Neural cell (in vitro differentiated cells): Measurements from ENCODE around the gene RPL7A. TPM values are rescaled to one million over a fixed set of nuclear protein-coding genes. Genes with fewer than 3 reads are reported as not detected.

Experiments
- H2AFZ ChIP-seq: fragments of 200-600, 300-800 bp; sonication (generic), shearing (Covaris generic); 2 replicates; pipeline ENCODE4 v1.6.0; 2014; ENCODE audit warnings: low read depth, mild to moderate bottlenecking, antibody characterized with exemption, low read length, moderate library complexity
- H3F3A ChIP-seq: fragments of 200-600 bp; shearing (Covaris generic); 2 replicates; pipeline ENCODE4 v1.6.1; 2016; ENCODE audit warnings: mild to moderate bottlenecking, moderate library complexity, mixed read lengths, antibody characterized with exemption, low read length; ENCODE audit not compliant: insufficient read depth, poor library complexity, severe bottlenecking
- H3K27ac ChIP-seq: fragments of 200-600, 300-800 bp; sonication (generic), shearing (Covaris generic); 2 replicates; pipeline ENCODE4 v1.5.1; 2014; ENCODE audit warnings: mild to moderate bottlenecking, low read length, moderate library complexity
- H3K27me3 ChIP-seq: fragments of 300-800, 200-600 bp; sonication (generic), shearing (Covaris generic); 2 replicates; pipeline ENCODE4 v1.6.0; 2014; ENCODE audit warnings: mild to moderate bottlenecking, low read depth, low read length, moderate library complexity; ENCODE audit not compliant: insufficient read depth
- H3K36me3 ChIP-seq: fragments of 300-800, 200-600 bp; sonication (generic), shearing (Covaris generic); 2 replicates; pipeline ENCODE4 v1.5.1; 2014; ENCODE audit warnings: mild to moderate bottlenecking, antibody characterized with exemption, low read length, moderate library complexity; ENCODE audit not compliant: insufficient read depth
- H3K4me2 ChIP-seq: fragments of 300-800, 200-600 bp; sonication (generic), shearing (Covaris generic); 2 replicates; pipeline ENCODE4 v1.6.0; 2014; ENCODE audit warnings: mild to moderate bottlenecking, low read length
- H3K4me3 ChIP-seq: fragments of 300-800, 200-600 bp; sonication (generic), shearing (Covaris generic); 2 replicates; pipeline ENCODE4 v1.5.1; 2014; ENCODE audit warnings: mild to moderate bottlenecking, low read length, moderate library complexity
- H3K79me2 ChIP-seq: fragments of 200-600 bp; shearing (Covaris generic); replicated peaks from 2 replicates; pipeline ENCODE4 v1.6.0; 2014; ENCODE audit warnings: mild to moderate bottlenecking, low read length, moderate library complexity; ENCODE audit not compliant: insufficient read depth
- H3K9ac ChIP-seq: fragments of 300-800, 200-600 bp; sonication (generic), shearing (Covaris generic); 2 replicates; pipeline ENCODE4 v1.6.1; 2016; ENCODE audit warnings: mild to moderate bottlenecking, low read length, mixed read lengths
- H3K9me2 ChIP-seq: fragments of 200-600 bp; shearing (Covaris generic); 2 replicates; pipeline ENCODE4 v1.6.1; 2016; ENCODE audit warnings: mild to moderate bottlenecking, low read length, mixed read lengths; ENCODE audit not compliant: insufficient read depth
- H3K9me3 ChIP-seq: fragments of 200-600, 300-800 bp; sonication (generic), shearing (Covaris generic); 2 replicates; pipeline ENCODE4 v1.6.1; 2016; ENCODE audit warnings: mild to moderate bottlenecking, mixed run types, low read length, moderate library complexity, mixed read lengths
- H4K20me1 ChIP-seq: fragments of 200-600 bp; shearing (Covaris generic); 2 replicates; pipeline ENCODE4 v1.6.1; 2016; ENCODE audit warnings: mild to moderate bottlenecking, mixed run types; ENCODE audit not compliant: insufficient read depth
- CTCF ChIP-seq: fragments of 450-650 bp; IDR thresholded peaks from 2 replicates; pipeline ENCODE4 v1.5.1; 2014; ENCODE audit warnings: antibody characterized with exemption, mild to moderate bottlenecking, moderate library complexity; ENCODE audit not compliant: poor library complexity, severe bottlenecking
- EP300 ChIP-seq: fragments of 450-650 bp; conservative IDR thresholded peaks from 2 replicates; pipeline ENCODE4 v1.6.1; 2014; ENCODE audit warnings: antibody characterized with exemption, mild to moderate bottlenecking, moderate library complexity; ENCODE audit not compliant: poor library complexity, severe bottlenecking
- EZH2 ChIP-seq: fragments of 200-600, 300-800 bp; shearing (Covaris generic), sonication (generic); IDR thresholded peaks from 2 replicates; pipeline ENCODE4 v1.6.1; 2014; ENCODE audit warnings: antibody characterized with exemption, low read length, borderline replicate concordance, mild to moderate bottlenecking; ENCODE audit not compliant: insufficient read depth, poor library complexity, severe bottlenecking
- MXI1 ChIP-seq: fragments of 450-650 bp; conservative IDR thresholded peaks from 2 replicates; pipeline ENCODE4 v1.6.1; 2014; ENCODE audit warnings: antibody characterized with exemption, mild to moderate bottlenecking; ENCODE audit not compliant: poor library complexity, severe bottlenecking
- POLR2AphosphoS5 ChIP-seq: IDR thresholded peaks from 2 replicates; pipeline ENCODE4 v1.6.1; 2012
- RAD21 ChIP-seq: fragments of 450-650 bp; conservative IDR thresholded peaks from 2 replicates; pipeline ENCODE4 v1.6.1; 2014; ENCODE audit warnings: antibody characterized with exemption, mild to moderate bottlenecking, moderate library complexity
- REST ChIP-seq: IDR thresholded peaks from 2 replicates; pipeline ENCODE4 v1.6.1; 2012; ENCODE audit warnings: borderline replicate concordance
- SMC3 ChIP-seq: fragments of 450-650 bp; conservative IDR thresholded peaks from 2 replicates; pipeline ENCODE4 v1.6.1; 2014; ENCODE audit warnings: antibody characterized with exemption, mild to moderate bottlenecking, moderate library complexity; ENCODE audit not compliant: poor library complexity
- TAF1 ChIP-seq: IDR thresholded peaks from 2 replicates; pipeline ENCODE4 v1.6.1; 2012; ENCODE audit warnings: low read depth
- polyA plus RNA-seq: library from polyadenylated mRNA; depleted of rRNA; stranded (reverse); fragments of >200 nt; gene quantifications from 2 replicates; pipeline ENCODE4 v1.2.3, GENCODE V29; 2014

RPL7A gene
- polyA plus RNA-seq, 1 donor from 2014 or later, result 1,987 TPM

GRCh38 chr9:133322701-133323100 is 25.3 kb upstream of the RPL7A start:
- Histone ChIP-seq H3K27me3 (no peaks in the 10 kb centered on the region), H3K79me2 (no peaks in the 10 kb centered on the region), H3K27ac (no peak overlapping the region), H3K9me3 (no peaks in the 10 kb centered on the region), H3K4me2 (no peak overlapping the region), H4K20me1 (no peaks in the 10 kb centered on the region), H3K36me3 (no peaks in the 10 kb centered on the region), H2AFZ (no peak overlapping the region), H3K9me2 (no peaks in the 10 kb centered on the region), H3F3A (no peaks in the 10 kb centered on the region), H3K9ac (no peak overlapping the region), H3K4me3 (no peak overlapping the region)
- TF ChIP-seq EZH2 (no peak), POLR2AphosphoS5 (no peak), TAF1 (no peak), CTCF (no peak), EP300 (no peak), MXI1 (no peak), REST (no peak), SMC3 (no peak), RAD21 (no peak)

GRCh38 chr9:133323211-133323610 is 24.8 kb upstream of the RPL7A start:
- Histone ChIP-seq H3K27ac (no peak overlapping the region), H3K4me2 (no peak overlapping the region), H3K27me3 (no peaks in the 10 kb centered on the region), H3K9me2 (no peaks in the 10 kb centered on the region), H3K4me3 (no peak overlapping the region), H3K9me3 (no peaks in the 10 kb centered on the region), H2AFZ (no peak overlapping the region), H4K20me1 (no peaks in the 10 kb centered on the region), H3F3A (no peaks in the 10 kb centered on the region), H3K36me3 (no peaks in the 10 kb centered on the region), H3K79me2 (no peaks in the 10 kb centered on the region), H3K9ac (no peak overlapping the region)
- TF ChIP-seq TAF1, result no peak
- TF ChIP-seq RAD21, result no peak
